T-helper 1 cell (primary cell): ENCODE measurements around the gene PIM1.
A peak's percentile ranks its signal among the peaks of the same experiment; 100 is the strongest.

Experiments used
- DNase-seq, 5 donors: peaks; one replicate each; pipeline ENCODE4 v3.0.0-alpha.2; 2012 to 2020

The PIM1 gene

GRCh38 chr6:37138856-37139229, 31.1 kb upstream of the PIM1 start:
- no peak for DNase-seq

- DNase-seq, result no peak
Measured at GRCh38 chr6:37139230-37139962, 30.6 kb upstream of the PIM1 start.

GRCh38 chr6:37140145-37140544, 29.8 kb upstream of the PIM1 start:
- DNase-seq, result no peak

GRCh38 chr6:37141281-37142049, 28.5 kb upstream of the PIM1 start:
- peak in 1 of 5 donors; percentile 57 for DNase-seq

GRCh38 chr6:37142050-37142614, 27.8 kb upstream of the PIM1 start:
- DNase-seq, result no peak

- DNase-seq, result no peak
Measured at GRCh38 chr6:37143585-37143984, 26.4 kb upstream of the PIM1 start.

- no peak for DNase-seq
Measured at GRCh38 chr6:37145443-37145842, 24.5 kb upstream of the PIM1 start.

GRCh38 chr6:37146735-37147157, 23.2 kb upstream of the PIM1 start:
- no peak for DNase-seq

GRCh38 chr6:37149745-37150144, 20.2 kb upstream of the PIM1 start:
- DNase-seq, result no peak

GRCh38 chr6:37150314-37150713, 19.6 kb upstream of the PIM1 start:
- DNase-seq, result no peak

- DNase-seq, result peak in 1 of 5 donors; percentile 60
Measured at GRCh38 chr6:37155394-37156312, 14.3 kb upstream of the PIM1 start.

- DNase-seq, result no peak
Measured at GRCh38 chr6:37158508-37158907, 11.4 kb upstream of the PIM1 start.

GRCh38 chr6:37160922-37161778, 8.8 kb upstream of the PIM1 start:
- no peak for DNase-seq

- no peak for DNase-seq
Measured at GRCh38 chr6:37162740-37163139, 7.2 kb upstream of the PIM1 start.

GRCh38 chr6:37168163-37168758, 1.7 kb upstream of the PIM1 start:
- DNase-seq, result no peak

- DNase-seq, result peak in 1 of 5 donors; percentile 9
Measured at GRCh38 chr6:37168811-37169495, 999 bp upstream of the PIM1 start.

GRCh38 chr6:37170273-37171200, 585 bp downstream of the PIM1 start:
- DNase-seq, result peak in 3 of 5 donors; percentile 29 to 68 (median 34)

GRCh38 chr6:37171201-37171969, 1.4 kb downstream of the PIM1 start:
- DNase-seq, result peak in 4 of 5 donors; percentile 19 to 55 (median 24)
